ENCODE measurements around the gene CPNE6. TPM values are rescaled to one million over a fixed set of nuclear protein-coding genes. Genes with fewer than 3 reads are reported as not detected.
A peak's percentile ranks its signal among the peaks of the same experiment; 100 is the strongest.

Gene CPNE6
- total RNA-seq, 1 donor from 2014 or later = not detected

- Mint-ChIP-seq H3K4me1 (ENCODE audit: unreplicated experiment) (peaks cover 13% of the 10 kb centered on the region), H3K27me3 (peaks cover 53% of the 10 kb centered on the region), H3K4me3 (peak within 1 kb of the TSS; percentile 89), H3K36me3 (no peaks in the 10 kb centered on the region), H3K27ac (peak within 1 kb of the TSS; percentile 44), H3K9me3 (no peaks in the 10 kb centered on the region)
- DNase-seq (ENCODE audit: extremely low spot score, unreplicated experiment) = peak; percentile 79
- no peak for TF ChIP-seq CTCF (conservative IDR thresholded peaks at IDR 0.05)
These were observed 19.3 kb upstream of the CPNE6 start, which contains the start of gene CARMIL3 for GRCh38 chr14:24051789-24052655. Gene CARMIL3, plus strand, starts transcription at chr14:24052009. Its CDS starts 145 bp downstream, at chr14:24052154.

- H3K27ac Mint-ChIP-seq = no peak overlapping the region
These were observed 18.5 kb upstream of the CPNE6 start for GRCh38 chr14:24052656-24053547.

GRCh38 chr14:24053548-24054323 is 17.6 kb upstream of the CPNE6 start:
- peaks cover 46% of the 10 kb centered on the region for H3K27me3 Mint-ChIP-seq
- no peak for DNase-seq (ENCODE audit: extremely low spot score, unreplicated experiment)
- H3K4me1 Mint-ChIP-seq (ENCODE audit: unreplicated experiment) = peaks cover 18% of the 10 kb centered on the region
- no peak for TF ChIP-seq CTCF (conservative IDR thresholded peaks at IDR 0.05)
- no peaks in the 10 kb centered on the region for H3K36me3 Mint-ChIP-seq
- H3K9me3 Mint-ChIP-seq = no peaks in the 10 kb centered on the region
- peak overlapping the region; percentile 84 for H3K4me3 Mint-ChIP-seq
- no peak overlapping the region for H3K27ac Mint-ChIP-seq

More at GRCh38 chr14:24052656-24053547, 18.5 kb upstream of the CPNE6 start:
- TF ChIP-seq CTCF (conservative IDR thresholded peaks at IDR 0.05) = no peak
- Mint-ChIP-seq H3K36me3 (no peaks in the 10 kb centered on the region), H3K27me3 (peaks cover 51% of the 10 kb centered on the region), H3K4me3 (peak overlapping the region; percentile 84), H3K9me3 (no peaks in the 10 kb centered on the region), H3K4me1 (ENCODE audit: unreplicated experiment) (peaks cover 13% of the 10 kb centered on the region)
- no peak for DNase-seq (ENCODE audit: extremely low spot score, unreplicated experiment)

GRCh38 chr14:24054324-24054641 is 17.1 kb upstream of the CPNE6 start:
- Mint-ChIP-seq H3K4me1 (ENCODE audit: unreplicated experiment) (peaks cover 18% of the 10 kb centered on the region), H3K36me3 (no peaks in the 10 kb centered on the region), H3K27me3 (peaks cover 41% of the 10 kb centered on the region), H3K4me3 (no peak overlapping the region), H3K27ac (no peak overlapping the region), H3K9me3 (no peaks in the 10 kb centered on the region)
- DNase-seq (ENCODE audit: extremely low spot score, unreplicated experiment) = no peak
- no peak for TF ChIP-seq CTCF (conservative IDR thresholded peaks at IDR 0.05)

- Mint-ChIP-seq H3K27ac (no peak overlapping the region), H3K4me3 (no peak overlapping the region)
These were observed 16.7 kb upstream of the CPNE6 start for GRCh38 chr14:24054646-24055045.

More at GRCh38 chr14:24054646-24055045, 16.7 kb upstream of the CPNE6 start:
- Mint-ChIP-seq H3K9me3 (no peaks in the 10 kb centered on the region), H3K4me1 (ENCODE audit: unreplicated experiment) (peaks cover 18% of the 10 kb centered on the region), H3K27me3 (peaks cover 37% of the 10 kb centered on the region), H3K36me3 (no peaks in the 10 kb centered on the region)
- TF ChIP-seq CTCF (conservative IDR thresholded peaks at IDR 0.05) = no peak
- no peak for DNase-seq (ENCODE audit: extremely low spot score, unreplicated experiment)

Measured in type B pancreatic cell (in vitro differentiated cells).